HG03575 (cell line): ENCODE data around the gene FGD4.

ENCODE experiments used
- ATAC-seq: cut with Tn5 transposase; IDR thresholded peaks from one replicate; pipeline ENCODE4 v1.9.1; 2021; ENCODE audit not compliant: unreplicated experiment, insufficient number of reproducible peaks, low FRiP score; ENCODE audit errors: extremely low read depth

The FGD4 gene

GRCh38 chr12:32679920-32680237 lies 280.5 kb downstream of the FGD4 start:
- ATAC-seq = no peak

GRCh38 chr12:32680787-32681186 lies 281.4 kb downstream of the FGD4 start:
- no peak for ATAC-seq

GRCh38 chr12:32681272-32681671 lies 281.9 kb downstream of the FGD4 start:
- no peak for ATAC-seq

GRCh38 chr12:32686340-32686739 lies 287.0 kb downstream of the FGD4 start:
- no peak for ATAC-seq

- no peak for ATAC-seq
Measured at GRCh38 chr12:32688786-32689185, 289.4 kb downstream of the FGD4 start.

GRCh38 chr12:32690927-32691326 lies 291.6 kb downstream of the FGD4 start:
- no peak for ATAC-seq

GRCh38 chr12:32692358-32692757 lies 293.0 kb downstream of the FGD4 start:
- no peak for ATAC-seq

- ATAC-seq = no peak
Measured at GRCh38 chr12:32693036-32693435, 293.7 kb downstream of the FGD4 start.
